ENCODE measurements around the gene SAMD1. TPM values are rescaled to one million over a fixed set of nuclear protein-coding genes. Genes with fewer than 3 reads are reported as not detected.

The SAMD1 gene
- total RNA-seq = 24.5 and 30.3 TPM in 2 replicates

GRCh38 chr19:14090509-14091080, at the start of gene SAMD1:
SAMD1 (minus strand) TSS chr19:14090751.

DNA sequence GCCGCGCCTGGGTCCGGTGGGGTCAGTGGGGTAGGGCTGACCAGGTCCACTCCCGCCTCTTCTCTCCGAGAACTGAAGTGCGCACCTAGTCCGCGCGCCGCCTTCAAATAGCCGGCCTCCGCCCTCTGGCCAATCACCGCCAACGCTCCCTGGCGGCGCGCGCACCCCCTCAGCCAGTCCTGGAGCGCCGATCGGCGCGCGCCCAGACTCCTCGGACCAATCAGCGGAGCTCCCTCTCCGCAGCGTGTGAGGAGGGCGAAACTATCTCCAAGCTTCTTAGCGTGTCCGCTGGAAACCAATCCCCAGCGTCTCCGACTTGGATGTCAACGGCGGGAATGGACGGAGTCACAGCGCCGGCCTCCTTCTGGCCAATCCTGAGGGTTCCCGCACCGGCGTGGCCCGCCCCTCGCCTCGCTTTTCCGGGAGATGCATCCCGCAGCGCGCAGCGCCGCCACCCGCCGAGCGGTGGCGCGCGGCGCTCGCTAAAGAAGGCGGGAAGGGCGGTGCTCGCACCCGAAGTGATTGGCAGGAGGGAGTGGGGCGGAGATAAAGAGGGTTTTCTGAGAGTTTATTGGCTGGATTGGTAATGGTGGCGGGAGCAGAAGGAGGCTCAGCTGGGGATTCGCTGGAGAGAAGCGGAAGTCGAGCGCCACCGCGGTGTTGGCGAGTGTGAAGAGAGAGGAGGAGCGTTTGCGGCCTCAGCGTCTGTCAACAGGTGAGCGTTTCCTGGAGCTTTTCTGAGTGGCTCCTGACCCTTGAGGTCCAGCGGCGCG, 46.1 kb upstream of the SAMD1 start, which contains the start of gene ASF1B:
TSS of gene ASF1B (minus strand) at position 81 of the 773 bp plus-strand sequence. CDS start 133 bp downstream, outside the sequence.

GRCh38 chr19:14117668-14118164, 27.2 kb upstream of the SAMD1 start, which contains the start of gene PRKACA:
PRKACA (minus strand) TSS chr19:14117762; CDS start chr19:14117547, 215 bp downstream.

GRCh38 chr19:14085309-14085995, 5.1 kb downstream of the SAMD1 start, which contains the start of gene C19orf67:
C19orf67 (minus strand) TSS chr19:14085783; CDS start chr19:14085627, 156 bp downstream.

GRCh38 chr19:14072535-14073260, 17.9 kb downstream of the SAMD1 start, which contains the start of gene MISP3:
MISP3 (plus strand) TSS chr19:14072786; CDS start chr19:14073310, 524 bp downstream.

GRCh38 chr19:14061751-14062557, 28.6 kb downstream of the SAMD1 start, which contains the start of gene PALM3:
PALM3 (minus strand) TSS chr19:14062076; CDS start chr19:14061980, 96 bp downstream.

Other genes with a start within 250 kb of the SAMD1 start
- gene NANOS3, start 213.6 kb downstream of the SAMD1 start, total RNA-seq = not detected in 2 replicates
- 0.13 and 0.79 TPM in 2 replicates for gene BRME1, start 184.6 kb downstream of the SAMD1 start, total RNA-seq
- 19.9 and 26.3 TPM in 2 replicates for gene CC2D1A, start 184.6 kb downstream of the SAMD1 start, total RNA-seq
- 1.1 TPM in 1 of 2 replicates, not detected in the other for gene PODNL1, start 152.3 kb downstream of the SAMD1 start, total RNA-seq
- 25.1 and 33.5 TPM in 2 replicates for gene DCAF15, start 138.2 kb downstream of the SAMD1 start, total RNA-seq
- 3.7 and 4.6 TPM in 2 replicates for gene RFX1, start 84.4 kb downstream of the SAMD1 start, total RNA-seq
- gene RLN3, start 62.6 kb downstream of the SAMD1 start, total RNA-seq = not detected in 2 replicates
- 5.5 and 7.1 TPM in 2 replicates for gene IL27RA, start 59.0 kb downstream of the SAMD1 start, total RNA-seq
- gene PALM3, start 28.7 kb downstream of the SAMD1 start, total RNA-seq = not detected in 2 replicates
- gene MISP3, start 18.0 kb downstream of the SAMD1 start, total RNA-seq = 0.05 and 1.00 TPM in 2 replicates
- not detected in 2 replicates for gene C19orf67, start 5.0 kb downstream of the SAMD1 start, total RNA-seq
- gene PRKACA, start 27.0 kb upstream of the SAMD1 start, total RNA-seq = 79.1 and 83.7 TPM in 2 replicates
- gene ASF1B, start 45.8 kb upstream of the SAMD1 start, total RNA-seq = 43.5 and 48.6 TPM in 2 replicates
- 0.73 and 3.2 TPM in 2 replicates for gene ADGRL1, start 115.4 kb upstream of the SAMD1 start, total RNA-seq

Measured in mammary microvascular endothelial cell (primary cell).